ENCODE data around the gene PRR23E. TPM values are rescaled to one million over a fixed set of nuclear protein-coding genes. Genes with fewer than 3 reads are reported as not detected.

The PRR23E gene
- total RNA-seq, 1 donor from 2014 or later = not detected

DNA sequence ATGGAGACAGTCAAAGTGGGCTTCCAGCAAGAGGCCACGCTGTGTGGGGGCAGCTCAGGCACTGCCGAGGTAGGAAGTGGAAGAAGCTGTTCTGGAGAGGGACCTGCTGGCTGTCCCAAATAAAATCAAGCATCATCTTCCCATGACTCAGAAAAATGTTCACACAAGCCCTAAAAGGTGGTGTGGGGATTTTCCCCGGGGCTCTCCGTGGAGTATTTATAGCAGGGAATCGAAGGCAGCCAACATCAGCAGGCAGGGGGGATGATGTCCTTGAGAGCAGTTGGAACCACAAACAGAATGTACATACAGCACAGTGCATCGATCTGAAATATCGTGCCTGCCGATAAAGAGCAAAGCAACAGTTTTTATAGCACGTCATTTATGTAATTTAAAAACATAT lies 27.6 kb downstream of the PRR23E start:
- no peak overlapping the region for H3K27ac Mint-ChIP-seq
- TF ChIP-seq, protein P1, sequence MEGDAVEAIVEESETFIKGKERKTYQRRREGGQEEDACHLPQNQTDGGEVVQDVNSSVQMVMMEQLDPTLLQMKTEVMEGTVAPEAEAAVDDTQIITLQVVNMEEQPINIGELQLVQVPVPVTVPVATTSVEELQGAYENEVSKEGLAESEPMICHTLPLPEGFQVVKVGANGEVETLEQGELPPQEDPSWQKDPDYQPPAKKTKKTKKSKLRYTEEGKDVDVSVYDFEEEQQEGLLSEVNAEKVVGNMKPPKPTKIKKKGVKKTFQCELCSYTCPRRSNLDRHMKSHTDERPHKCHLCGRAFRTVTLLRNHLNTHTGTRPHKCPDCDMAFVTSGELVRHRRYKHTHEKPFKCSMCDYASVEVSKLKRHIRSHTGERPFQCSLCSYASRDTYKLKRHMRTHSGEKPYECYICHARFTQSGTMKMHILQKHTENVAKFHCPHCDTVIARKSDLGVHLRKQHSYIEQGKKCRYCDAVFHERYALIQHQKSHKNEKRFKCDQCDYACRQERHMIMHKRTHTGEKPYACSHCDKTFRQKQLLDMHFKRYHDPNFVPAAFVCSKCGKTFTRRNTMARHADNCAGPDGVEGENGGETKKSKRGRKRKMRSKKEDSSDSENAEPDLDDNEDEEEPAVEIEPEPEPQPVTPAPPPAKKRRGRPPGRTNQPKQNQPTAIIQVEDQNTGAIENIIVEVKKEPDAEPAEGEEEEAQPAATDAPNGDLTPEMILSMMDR (IDR thresholded peaks at IDR 0.05) = no peak
- DNase-seq = no peak
- no peaks in the 10 kb centered on the region for H3K4me1 Mint-ChIP-seq
- H3K9me3 Mint-ChIP-seq = peaks cover 9% of the 10 kb centered on the region
- peaks cover 7% of the 10 kb centered on the region for H3K27me3 Mint-ChIP-seq
- intact Hi-C loops (cut with micrococcal nuclease) = no loop called here
- no peak overlapping the region for H3K4me3 Mint-ChIP-seq
- no peak for ATAC-seq (ENCODE audit: low read depth)
- H3K36me3 Mint-ChIP-seq (ENCODE audit: low read depth) = no peaks in the 10 kb centered on the region
- CTCF ChIA-PET = no interaction called here
- POLR2A ChIA-PET = no interaction called here

DNA sequence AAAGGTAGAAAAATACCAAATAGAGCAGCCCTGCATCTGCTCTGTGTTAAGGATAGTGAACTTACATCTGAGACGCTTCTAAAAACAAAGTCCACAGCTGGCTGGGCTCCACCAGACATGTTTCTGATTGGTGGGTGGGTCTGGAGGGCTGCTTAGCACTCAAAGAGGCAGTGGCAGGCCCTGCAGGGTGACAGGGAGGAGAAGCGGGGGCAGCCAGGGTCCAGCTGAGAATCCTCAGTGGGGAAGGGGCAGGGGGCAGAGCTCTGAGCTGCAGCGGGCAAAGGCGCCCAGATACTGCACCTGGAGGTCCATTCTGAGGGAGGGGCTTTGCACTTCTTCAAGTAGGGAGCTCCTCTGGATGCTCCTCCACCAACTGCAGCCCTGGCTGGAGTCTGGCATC lies 28.1 kb downstream of the PRR23E start:
- CTCF ChIA-PET = no interaction called here
- Mint-ChIP-seq H3K4me1 (no peaks in the 10 kb centered on the region), H3K4me3 (no peak overlapping the region), H3K27ac (no peak overlapping the region), H3K36me3 (ENCODE audit: low read depth) (no peaks in the 10 kb centered on the region), H3K27me3 (peaks cover 7% of the 10 kb centered on the region), H3K9me3 (peaks cover 13% of the 10 kb centered on the region)
- intact Hi-C loops (cut with micrococcal nuclease) = no loop called here
- ATAC-seq (ENCODE audit: low read depth) (no peak), DNase-seq (no peak)
- TF ChIP-seq, protein P1 (IDR thresholded peaks at IDR 0.05) = no peak
- POLR2A ChIA-PET = no interaction called here

DNA sequence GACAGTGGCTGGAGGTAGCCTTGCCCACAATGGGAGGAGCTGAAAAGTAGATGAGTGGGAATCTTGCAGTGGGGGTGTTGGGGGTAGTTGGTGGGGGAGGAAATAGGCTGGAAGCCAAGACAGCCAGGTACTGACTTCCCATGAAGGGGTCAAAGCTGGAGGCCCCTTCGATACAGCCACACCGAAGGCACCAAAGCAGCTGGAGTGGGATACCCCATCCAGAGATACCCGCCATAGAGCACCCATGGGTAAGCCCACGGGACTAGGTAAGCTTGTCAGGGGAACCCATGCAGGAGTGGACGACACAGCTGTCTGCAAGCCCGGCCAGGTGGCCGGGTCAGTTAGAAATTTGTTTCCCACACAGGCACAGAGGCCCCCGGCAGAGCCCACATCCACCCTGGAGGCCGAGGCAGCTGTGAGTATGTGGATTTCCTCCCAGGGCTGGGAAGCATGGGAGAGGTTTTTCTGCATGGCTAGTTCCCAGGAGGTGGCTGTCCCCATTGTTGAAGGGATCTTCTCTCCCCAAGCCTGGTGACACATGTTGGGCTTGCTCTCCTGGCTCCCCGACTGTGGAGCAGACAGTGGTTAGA lies 28.6 kb downstream of the PRR23E start:
- ATAC-seq (ENCODE audit: low read depth) (no peak), DNase-seq (no peak)
- H3K27ac Mint-ChIP-seq = no peak overlapping the region
- H3K4me1 Mint-ChIP-seq = no peaks in the 10 kb centered on the region
- POLR2A ChIA-PET = no interaction called here
- intact Hi-C loops (cut with micrococcal nuclease) = no loop called here
- no peaks in the 10 kb centered on the region for H3K36me3 Mint-ChIP-seq (ENCODE audit: low read depth)
- peaks cover 17% of the 10 kb centered on the region for H3K9me3 Mint-ChIP-seq
- H3K27me3 Mint-ChIP-seq = peaks cover 7% of the 10 kb centered on the region
- TF ChIP-seq, protein P1 (IDR thresholded peaks at IDR 0.05) = no peak
- CTCF ChIA-PET = no interaction called here
- H3K4me3 Mint-ChIP-seq = no peak overlapping the region

DNA sequence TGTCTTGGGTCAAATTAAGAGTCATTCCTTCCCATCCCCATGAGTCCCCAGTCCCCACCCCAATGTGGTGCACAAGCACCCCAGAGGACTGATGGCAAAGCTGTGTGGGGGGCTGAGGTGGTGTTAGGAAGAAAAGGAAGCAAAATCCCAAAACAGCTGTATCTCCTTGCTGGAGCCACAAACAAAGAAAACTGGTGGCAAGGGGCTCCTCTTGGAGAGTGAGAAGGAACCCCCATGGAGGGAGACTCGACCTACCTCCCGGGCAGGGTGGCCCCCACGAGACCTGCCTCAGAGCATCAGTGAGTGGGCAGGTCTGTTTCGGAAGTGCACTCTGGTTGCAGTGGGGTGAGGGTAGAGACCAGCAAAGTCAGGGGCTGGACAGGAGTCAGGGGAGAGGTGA lies 29.2 kb downstream of the PRR23E start:
- Mint-ChIP-seq H3K27ac (no peak overlapping the region), H3K36me3 (ENCODE audit: low read depth) (no peaks in the 10 kb centered on the region), H3K4me1 (no peaks in the 10 kb centered on the region), H3K9me3 (peaks cover 17% of the 10 kb centered on the region), H3K27me3 (peaks cover 7% of the 10 kb centered on the region), H3K4me3 (no peak overlapping the region)
- intact Hi-C loops (cut with micrococcal nuclease) = no loop called here
- ATAC-seq (ENCODE audit: low read depth) (no peak), DNase-seq (no peak)
- ChIA-PET CTCF (no interaction called here), POLR2A (no interaction called here)
- TF ChIP-seq, protein P1 (IDR thresholded peaks at IDR 0.05) = no peak

DNA sequence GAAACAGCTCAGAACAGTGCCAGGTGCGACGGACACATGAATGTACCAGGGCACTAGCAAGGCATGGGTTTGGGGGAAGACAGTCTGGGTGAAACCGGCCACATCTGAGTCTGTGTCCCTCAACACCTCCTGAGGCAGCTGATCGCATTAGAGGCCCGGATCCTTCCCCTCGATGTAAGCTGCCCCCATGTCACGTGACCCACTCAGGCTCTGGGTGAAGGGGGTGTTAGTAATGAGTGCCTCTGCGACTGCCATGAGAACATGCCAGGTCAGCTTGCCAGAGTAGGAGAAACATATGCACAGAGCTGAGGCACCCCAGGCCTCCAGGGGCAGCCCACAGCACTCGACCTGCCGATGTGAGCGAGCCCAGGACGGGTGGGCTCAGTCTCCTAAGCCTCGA lies 29.7 kb downstream of the PRR23E start:
- TF ChIP-seq, protein P1 (IDR thresholded peaks at IDR 0.05) = no peak
- CTCF ChIA-PET = no interaction called here
- no peak for ATAC-seq (ENCODE audit: low read depth)
- Mint-ChIP-seq H3K27ac (no peak overlapping the region), H3K4me1 (no peaks in the 10 kb centered on the region), H3K4me3 (no peak overlapping the region), H3K36me3 (ENCODE audit: low read depth) (no peaks in the 10 kb centered on the region), H3K9me3 (peaks cover 17% of the 10 kb centered on the region), H3K27me3 (peaks cover 7% of the 10 kb centered on the region)
- intact Hi-C loops (cut with micrococcal nuclease) = no loop called here
- POLR2A ChIA-PET = no interaction called here
- no peak for DNase-seq
